Measurements from ENCODE around the gene TBC1D9B.

TBC1D9B gene

DNA sequence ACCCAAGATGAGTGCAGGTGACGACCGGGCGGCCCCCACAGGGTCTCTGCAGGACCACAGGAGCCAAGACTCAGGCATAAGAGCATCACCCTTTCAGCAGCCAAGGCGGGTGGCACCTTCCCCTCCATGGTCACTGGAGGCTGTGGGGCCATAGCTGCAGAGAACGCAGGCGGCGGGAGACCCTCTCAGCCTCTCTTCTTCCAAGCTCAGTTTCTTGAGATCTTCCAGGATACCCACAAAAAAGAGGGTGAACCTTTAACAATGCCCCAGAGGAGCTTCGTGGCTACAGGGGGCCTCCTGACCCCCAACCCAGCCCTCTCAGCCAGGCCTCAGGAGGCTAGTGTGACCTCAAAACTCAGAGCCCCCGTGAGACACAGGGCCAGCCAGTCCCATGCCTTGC is 5.8 kb upstream of the TBC1D9B start:
- Mint-ChIP-seq H3K4me1 (peaks cover 22% of the 10 kb centered on the region), H3K9me3 (no peaks in the 10 kb centered on the region), H3K27ac (no peak overlapping the region)

GRCh38 chr5:179912951-179913350 is 5.3 kb upstream of the TBC1D9B start:
- Mint-ChIP-seq H3K36me3 (ENCODE audit: low read depth) (no peaks in the 10 kb centered on the region), H3K4me3 (no peak overlapping the region), H3K4me1 (peaks cover 22% of the 10 kb centered on the region), H3K27me3 (ENCODE audit: low read depth, poor library complexity) (peaks cover 13% of the 10 kb centered on the region), H3K27ac (peak overlapping the region; percentile 78), H3K9me3 (no peaks in the 10 kb centered on the region)
- DNase-seq = no peak
- TF ChIP-seq CTCF (IDR thresholded peaks at IDR 0.05) = no peak

More for the DNA sequence above, 5.8 kb upstream of the TBC1D9B start:
- no peak for DNase-seq
- peaks cover 12% of the 10 kb centered on the region for H3K27me3 Mint-ChIP-seq (ENCODE audit: low read depth, poor library complexity)
- H3K36me3 Mint-ChIP-seq (ENCODE audit: low read depth) = no peaks in the 10 kb centered on the region
- TF ChIP-seq CTCF (IDR thresholded peaks at IDR 0.05) = no peak
- H3K4me3 Mint-ChIP-seq = no peak overlapping the region

GRCh38 chr5:179912386-179912785 is 4.7 kb upstream of the TBC1D9B start:
- no peak for DNase-seq
- Mint-ChIP-seq H3K4me1 (peaks cover 22% of the 10 kb centered on the region), H3K36me3 (ENCODE audit: low read depth) (no peaks in the 10 kb centered on the region), H3K27me3 (ENCODE audit: low read depth, poor library complexity) (peaks cover 15% of the 10 kb centered on the region), H3K4me3 (no peak overlapping the region), H3K27ac (peak overlapping the region; percentile 78), H3K9me3 (no peaks in the 10 kb centered on the region)
- no peak for TF ChIP-seq CTCF (IDR thresholded peaks at IDR 0.05)

GRCh38 chr5:179909224-179909623 is 1.5 kb upstream of the TBC1D9B start:
- H3K27ac Mint-ChIP-seq = no peak overlapping the region
- no peaks in the 10 kb centered on the region for H3K9me3 Mint-ChIP-seq
- peak overlapping the region; percentile 50 for H3K4me3 Mint-ChIP-seq
- DNase-seq = no peak
- peaks cover 14% of the 10 kb centered on the region for H3K27me3 Mint-ChIP-seq (ENCODE audit: low read depth, poor library complexity)
- H3K4me1 Mint-ChIP-seq = peaks cover 12% of the 10 kb centered on the region
- no peak for TF ChIP-seq CTCF (IDR thresholded peaks at IDR 0.05)
- H3K36me3 Mint-ChIP-seq (ENCODE audit: low read depth) = peaks cover 14% of the 10 kb centered on the region

DNA sequence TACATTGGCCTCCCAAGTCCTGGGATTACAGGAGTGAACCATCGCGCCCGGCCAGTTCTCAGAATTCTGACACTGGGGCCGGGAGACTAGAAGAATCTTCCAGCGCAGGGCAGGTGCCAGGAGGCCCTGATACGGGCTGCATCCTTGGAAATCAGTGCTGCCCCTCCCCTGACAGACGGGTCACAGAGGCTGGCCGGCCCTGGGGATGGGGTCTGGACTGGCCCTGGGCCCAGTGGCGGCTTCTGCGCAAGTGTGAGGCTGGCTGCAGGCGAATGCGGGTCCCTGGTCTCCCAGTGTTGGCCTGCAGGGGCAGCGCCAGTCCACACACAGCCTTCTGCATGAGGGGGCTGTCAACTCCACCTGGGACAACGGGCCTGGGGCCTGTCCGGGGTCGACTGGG is 831 bp upstream of the TBC1D9B start:
- Mint-ChIP-seq H3K4me1 (peaks cover 5% of the 10 kb centered on the region), H3K36me3 (ENCODE audit: low read depth) (peaks cover 18% of the 10 kb centered on the region), H3K9me3 (no peaks in the 10 kb centered on the region), H3K27ac (no peak overlapping the region), H3K27me3 (ENCODE audit: low read depth, poor library complexity) (peaks cover 14% of the 10 kb centered on the region), H3K4me3 (peak overlapping the region; percentile 66)
- peak; percentile 30 for DNase-seq
- TF ChIP-seq CTCF (IDR thresholded peaks at IDR 0.05) = peak; percentile 23

GRCh38 chr5:179906795-179907555 is 722 bp downstream of the TBC1D9B start:
- no peak overlapping the region for H3K27ac Mint-ChIP-seq
- no peaks in the 10 kb centered on the region for H3K9me3 Mint-ChIP-seq
- peaks cover 5% of the 10 kb centered on the region for H3K4me1 Mint-ChIP-seq
- peaks cover 21% of the 10 kb centered on the region for H3K36me3 Mint-ChIP-seq (ENCODE audit: low read depth)
- DNase-seq = no peak
- TF ChIP-seq CTCF (IDR thresholded peaks at IDR 0.05) = no peak
- H3K4me3 Mint-ChIP-seq = peak overlapping the region; percentile 86
- H3K27me3 Mint-ChIP-seq (ENCODE audit: low read depth, poor library complexity) = peaks cover 17% of the 10 kb centered on the region

All from nephron progenitor cell (in vitro differentiated cells).